ENCODE results near the gene PRDM8.

- TF ChIP-seq, protein P1, sequence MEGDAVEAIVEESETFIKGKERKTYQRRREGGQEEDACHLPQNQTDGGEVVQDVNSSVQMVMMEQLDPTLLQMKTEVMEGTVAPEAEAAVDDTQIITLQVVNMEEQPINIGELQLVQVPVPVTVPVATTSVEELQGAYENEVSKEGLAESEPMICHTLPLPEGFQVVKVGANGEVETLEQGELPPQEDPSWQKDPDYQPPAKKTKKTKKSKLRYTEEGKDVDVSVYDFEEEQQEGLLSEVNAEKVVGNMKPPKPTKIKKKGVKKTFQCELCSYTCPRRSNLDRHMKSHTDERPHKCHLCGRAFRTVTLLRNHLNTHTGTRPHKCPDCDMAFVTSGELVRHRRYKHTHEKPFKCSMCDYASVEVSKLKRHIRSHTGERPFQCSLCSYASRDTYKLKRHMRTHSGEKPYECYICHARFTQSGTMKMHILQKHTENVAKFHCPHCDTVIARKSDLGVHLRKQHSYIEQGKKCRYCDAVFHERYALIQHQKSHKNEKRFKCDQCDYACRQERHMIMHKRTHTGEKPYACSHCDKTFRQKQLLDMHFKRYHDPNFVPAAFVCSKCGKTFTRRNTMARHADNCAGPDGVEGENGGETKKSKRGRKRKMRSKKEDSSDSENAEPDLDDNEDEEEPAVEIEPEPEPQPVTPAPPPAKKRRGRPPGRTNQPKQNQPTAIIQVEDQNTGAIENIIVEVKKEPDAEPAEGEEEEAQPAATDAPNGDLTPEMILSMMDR (tag by site-specific recombination; IDR thresholded peaks at IDR 0.05): no peak
- TF ChIP-seq ZNF792 (tag by site-specific recombination; IDR thresholded peaks at IDR 0.05) (no peak), ZNF837 (tag by site-specific recombination; IDR thresholded peaks at IDR 0.05) (no peak), ZNF341 (tag by site-specific recombination; IDR thresholded peaks at IDR 0.05; ENCODE audit: low read depth) (no peak), ZNF776 (tag by site-specific recombination; IDR thresholded peaks at IDR 0.05; ENCODE audit: borderline replicate concordance) (no peak), SP2 (tag by site-specific recombination; IDR thresholded peaks at IDR 0.05) (no peak)
- TF ChIP-seq, protein P2, sequence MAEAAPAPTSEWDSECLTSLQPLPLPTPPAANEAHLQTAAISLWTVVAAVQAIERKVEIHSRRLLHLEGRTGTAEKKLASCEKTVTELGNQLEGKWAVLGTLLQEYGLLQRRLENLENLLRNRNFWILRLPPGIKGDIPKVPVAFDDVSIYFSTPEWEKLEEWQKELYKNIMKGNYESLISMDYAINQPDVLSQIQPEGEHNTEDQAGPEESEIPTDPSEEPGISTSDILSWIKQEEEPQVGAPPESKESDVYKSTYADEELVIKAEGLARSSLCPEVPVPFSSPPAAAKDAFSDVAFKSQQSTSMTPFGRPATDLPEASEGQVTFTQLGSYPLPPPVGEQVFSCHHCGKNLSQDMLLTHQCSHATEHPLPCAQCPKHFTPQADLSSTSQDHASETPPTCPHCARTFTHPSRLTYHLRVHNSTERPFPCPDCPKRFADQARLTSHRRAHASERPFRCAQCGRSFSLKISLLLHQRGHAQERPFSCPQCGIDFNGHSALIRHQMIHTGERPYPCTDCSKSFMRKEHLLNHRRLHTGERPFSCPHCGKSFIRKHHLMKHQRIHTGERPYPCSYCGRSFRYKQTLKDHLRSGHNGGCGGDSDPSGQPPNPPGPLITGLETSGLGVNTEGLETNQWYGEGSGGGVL (tag by site-specific recombination; IDR thresholded peaks at IDR 0.05): no peak
These were observed 12.0 kb downstream of the PRDM8 start for GRCh38 chr4:80209340-80209701.
